ENCODE results near the gene FMN1.

GRCh38 chr15:32717426-32718226, 476.9 kb downstream of the FMN1 start, which contains the start of gene GREM1:
- TF ChIP-seq CTCF (IDR thresholded peaks at IDR 0.05) (no peak), POLR2A (IDR thresholded peaks at IDR 0.05) (no peak)

Data from body of pancreas (tissue), 4 donors.